Measurements from ENCODE around the gene RASSF8.

DNA sequence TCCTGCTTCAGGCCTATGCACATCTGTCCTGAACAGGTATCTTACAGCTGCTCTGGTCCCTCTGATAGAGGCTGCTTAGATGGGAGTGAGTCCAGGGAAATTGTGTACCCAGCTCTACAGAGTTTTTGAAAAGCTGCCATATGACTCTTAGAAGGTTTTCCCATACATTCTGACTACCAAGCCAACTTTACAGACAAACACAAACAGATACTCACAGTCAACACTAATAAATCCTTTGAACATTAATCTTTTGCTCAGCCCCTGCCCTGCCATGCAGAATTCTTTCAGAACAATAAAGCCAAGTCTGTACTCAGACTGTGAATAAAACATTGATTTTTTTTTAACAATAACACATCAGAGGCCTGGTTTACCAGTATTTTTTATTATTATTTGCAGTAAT is 21.4 kb upstream of the RASSF8 start:
- TF ChIP-seq, protein P1, sequence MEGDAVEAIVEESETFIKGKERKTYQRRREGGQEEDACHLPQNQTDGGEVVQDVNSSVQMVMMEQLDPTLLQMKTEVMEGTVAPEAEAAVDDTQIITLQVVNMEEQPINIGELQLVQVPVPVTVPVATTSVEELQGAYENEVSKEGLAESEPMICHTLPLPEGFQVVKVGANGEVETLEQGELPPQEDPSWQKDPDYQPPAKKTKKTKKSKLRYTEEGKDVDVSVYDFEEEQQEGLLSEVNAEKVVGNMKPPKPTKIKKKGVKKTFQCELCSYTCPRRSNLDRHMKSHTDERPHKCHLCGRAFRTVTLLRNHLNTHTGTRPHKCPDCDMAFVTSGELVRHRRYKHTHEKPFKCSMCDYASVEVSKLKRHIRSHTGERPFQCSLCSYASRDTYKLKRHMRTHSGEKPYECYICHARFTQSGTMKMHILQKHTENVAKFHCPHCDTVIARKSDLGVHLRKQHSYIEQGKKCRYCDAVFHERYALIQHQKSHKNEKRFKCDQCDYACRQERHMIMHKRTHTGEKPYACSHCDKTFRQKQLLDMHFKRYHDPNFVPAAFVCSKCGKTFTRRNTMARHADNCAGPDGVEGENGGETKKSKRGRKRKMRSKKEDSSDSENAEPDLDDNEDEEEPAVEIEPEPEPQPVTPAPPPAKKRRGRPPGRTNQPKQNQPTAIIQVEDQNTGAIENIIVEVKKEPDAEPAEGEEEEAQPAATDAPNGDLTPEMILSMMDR (conservative IDR thresholded peaks at IDR 0.05; ENCODE audit: low read depth, low read length): no peak
- TF ChIP-seq EZH2phosphoT487 (IDR thresholded peaks at IDR 0.05; ENCODE audit: borderline replicate concordance, low read length): no peak
